Measurements from ENCODE around the gene EPS8. TPM values are rescaled to one million over a fixed set of nuclear protein-coding genes. Genes with fewer than 3 reads are reported as not detected.

Gene EPS8
- total RNA-seq, 6 experiments from 2014 or later = 46.1 to 50.7 (median 46.6) TPM

DNA sequence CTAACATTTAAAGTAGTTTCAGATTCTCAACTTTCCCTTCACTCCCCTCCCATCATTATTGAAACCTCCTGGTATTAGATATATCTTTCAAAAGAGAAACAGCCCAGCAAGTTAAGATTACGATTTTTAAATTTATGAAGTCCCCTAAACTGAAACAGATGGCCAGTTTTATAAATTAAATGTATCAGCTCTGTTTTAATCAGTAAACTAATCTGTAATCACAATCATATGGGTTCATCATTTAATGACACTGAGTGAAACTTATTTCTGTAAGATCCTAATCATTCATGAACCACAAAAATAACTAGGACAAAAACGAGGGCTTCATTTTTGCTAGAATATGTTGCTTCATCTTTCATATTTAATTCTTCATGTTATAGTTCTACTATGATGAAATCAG is 137.8 kb downstream of the EPS8 start:
- Mint-ChIP-seq H3K4me3 (peak overlapping the region; percentile 44), H3K9me3 (no peaks in the 10 kb centered on the region), H3K36me3 (ENCODE audit: low read depth) (peaks cover 50% of the 10 kb centered on the region), H3K4me1 (ENCODE audit: low read depth) (peaks cover 55% of the 10 kb centered on the region), H3K27ac (peak overlapping the region; percentile 34), H3K27me3 (ENCODE audit: insufficient read depth) (no peaks in the 10 kb centered on the region)
- TF ChIP-seq, protein P1, sequence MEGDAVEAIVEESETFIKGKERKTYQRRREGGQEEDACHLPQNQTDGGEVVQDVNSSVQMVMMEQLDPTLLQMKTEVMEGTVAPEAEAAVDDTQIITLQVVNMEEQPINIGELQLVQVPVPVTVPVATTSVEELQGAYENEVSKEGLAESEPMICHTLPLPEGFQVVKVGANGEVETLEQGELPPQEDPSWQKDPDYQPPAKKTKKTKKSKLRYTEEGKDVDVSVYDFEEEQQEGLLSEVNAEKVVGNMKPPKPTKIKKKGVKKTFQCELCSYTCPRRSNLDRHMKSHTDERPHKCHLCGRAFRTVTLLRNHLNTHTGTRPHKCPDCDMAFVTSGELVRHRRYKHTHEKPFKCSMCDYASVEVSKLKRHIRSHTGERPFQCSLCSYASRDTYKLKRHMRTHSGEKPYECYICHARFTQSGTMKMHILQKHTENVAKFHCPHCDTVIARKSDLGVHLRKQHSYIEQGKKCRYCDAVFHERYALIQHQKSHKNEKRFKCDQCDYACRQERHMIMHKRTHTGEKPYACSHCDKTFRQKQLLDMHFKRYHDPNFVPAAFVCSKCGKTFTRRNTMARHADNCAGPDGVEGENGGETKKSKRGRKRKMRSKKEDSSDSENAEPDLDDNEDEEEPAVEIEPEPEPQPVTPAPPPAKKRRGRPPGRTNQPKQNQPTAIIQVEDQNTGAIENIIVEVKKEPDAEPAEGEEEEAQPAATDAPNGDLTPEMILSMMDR (IDR thresholded peaks at IDR 0.05) = no peak
- DNase-seq = no peak

DNA sequence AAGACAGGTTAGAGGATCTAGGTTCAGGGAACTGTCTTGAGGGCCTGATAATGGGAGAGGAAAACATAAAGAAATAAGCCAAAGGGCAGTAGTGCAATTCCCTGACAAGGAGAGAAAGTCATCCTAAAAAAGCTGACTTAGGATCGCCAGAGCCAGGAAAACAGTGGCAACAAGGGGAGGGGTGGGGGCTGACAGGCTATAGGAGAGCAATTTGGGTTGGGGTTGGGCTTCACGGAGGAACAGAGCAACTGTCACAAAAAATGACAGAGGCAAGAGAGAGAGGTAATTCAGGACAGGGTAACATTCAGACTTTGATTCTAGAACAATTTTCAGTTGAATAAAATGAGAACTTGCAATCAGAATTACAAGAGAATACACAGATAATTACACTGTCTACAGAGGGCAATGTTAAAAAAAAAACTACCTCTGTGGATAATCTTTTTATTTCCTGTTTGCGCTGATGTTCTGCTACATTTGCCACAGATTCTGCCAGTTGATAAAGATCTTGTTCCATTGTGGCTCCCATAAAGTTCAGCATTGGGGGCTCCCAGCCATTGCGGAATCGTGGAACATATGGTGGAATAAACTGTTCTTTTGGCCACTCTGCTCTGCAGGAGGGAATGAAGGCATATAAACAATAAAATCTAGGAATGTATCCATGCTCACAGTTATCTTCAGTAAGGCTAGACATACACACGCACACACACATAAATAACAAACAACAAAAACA is 138.6 kb downstream of the EPS8 start:
- TF ChIP-seq, protein P1 (IDR thresholded peaks at IDR 0.05) = no peak
- Mint-ChIP-seq H3K4me3 (peak overlapping the region; percentile 44), H3K36me3 (ENCODE audit: low read depth) (peaks cover 50% of the 10 kb centered on the region), H3K9me3 (no peaks in the 10 kb centered on the region), H3K27ac (peak overlapping the region; percentile 44), H3K27me3 (ENCODE audit: insufficient read depth) (no peaks in the 10 kb centered on the region), H3K4me1 (ENCODE audit: low read depth) (peaks cover 61% of the 10 kb centered on the region)
- no peak for DNase-seq

DNA sequence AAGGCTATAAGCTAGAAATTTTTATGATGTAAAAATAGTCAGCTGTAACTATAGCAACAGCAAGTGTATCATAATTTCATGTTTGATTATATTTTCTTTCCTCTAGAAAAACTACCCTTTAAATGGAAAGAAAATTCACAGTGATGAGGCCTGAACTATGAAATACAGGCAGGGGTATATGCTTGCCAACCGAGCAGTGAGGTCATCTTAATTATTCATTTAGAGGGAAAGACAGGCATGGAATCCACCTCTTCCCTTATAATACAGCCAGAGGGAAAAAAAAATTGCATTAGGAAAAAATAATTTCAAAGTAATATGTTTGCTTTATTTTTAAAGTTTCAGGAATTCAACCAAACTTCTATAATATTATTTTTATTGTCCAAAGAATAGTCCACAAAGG is 139.8 kb downstream of the EPS8 start:
- H3K9me3 Mint-ChIP-seq = no peaks in the 10 kb centered on the region
- peaks cover 73% of the 10 kb centered on the region for H3K4me1 Mint-ChIP-seq (ENCODE audit: low read depth)
- H3K27ac Mint-ChIP-seq = peak overlapping the region; percentile 39; the same call in 1 of the 2 replicates
- H3K36me3 Mint-ChIP-seq (ENCODE audit: low read depth) = peaks cover 48% of the 10 kb centered on the region
- TF ChIP-seq, protein P1 (IDR thresholded peaks at IDR 0.05) = no peak
- no peak for DNase-seq
- no peak overlapping the region for H3K4me3 Mint-ChIP-seq
- H3K27me3 Mint-ChIP-seq (ENCODE audit: insufficient read depth) = no peaks in the 10 kb centered on the region

DNA sequence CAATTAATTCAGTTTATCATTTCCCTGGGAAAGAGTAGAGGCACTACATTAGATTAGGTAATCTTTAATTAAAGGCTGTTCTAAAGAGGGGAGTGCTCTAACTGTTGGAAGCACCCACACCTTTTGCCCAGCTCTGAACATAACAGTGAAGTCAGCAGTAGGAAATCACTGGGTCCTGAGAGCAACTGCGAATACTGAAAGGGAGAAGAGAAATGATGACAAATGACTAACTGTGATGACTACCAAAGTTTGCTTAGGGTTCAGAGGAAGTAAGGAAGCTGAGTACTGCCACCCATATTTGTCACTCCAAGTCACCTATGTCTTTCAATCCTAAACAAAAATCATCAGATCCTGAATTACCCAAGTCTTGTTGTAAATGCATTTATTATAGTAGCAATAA is 140.6 kb downstream of the EPS8 start:
- Mint-ChIP-seq H3K4me3 (no peak overlapping the region), H3K27me3 (ENCODE audit: insufficient read depth) (no peaks in the 10 kb centered on the region), H3K36me3 (ENCODE audit: low read depth) (peaks cover 48% of the 10 kb centered on the region), H3K9me3 (no peaks in the 10 kb centered on the region), H3K4me1 (ENCODE audit: low read depth) (peaks cover 71% of the 10 kb centered on the region), H3K27ac (peak overlapping the region; percentile 65)
- TF ChIP-seq, protein P1 (IDR thresholded peaks at IDR 0.05) = no peak
- DNase-seq = peak; percentile 48

DNA sequence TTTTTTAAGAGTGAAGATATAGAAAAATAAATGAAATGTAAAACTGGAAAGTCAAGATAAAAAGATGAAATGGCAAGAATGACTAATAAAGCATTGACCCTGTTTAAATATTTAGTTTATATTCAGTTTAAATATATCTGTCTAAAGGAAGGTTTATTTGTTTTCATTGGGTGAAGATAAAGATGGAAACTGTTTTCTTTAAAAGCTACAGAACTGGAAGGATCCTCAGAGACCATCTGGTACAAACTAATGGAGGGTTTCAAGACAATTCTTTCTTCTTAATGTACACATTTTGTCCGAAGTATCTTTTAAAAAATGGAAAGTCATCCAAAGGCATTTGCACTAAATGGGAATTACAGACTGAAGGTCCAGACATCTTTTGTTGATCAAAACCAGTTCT is 142.6 kb downstream of the EPS8 start:
- H3K27ac Mint-ChIP-seq = no peak overlapping the region; the same call in 1 of the 2 replicates
- no peak overlapping the region for H3K4me3 Mint-ChIP-seq
- peaks cover 41% of the 10 kb centered on the region for H3K36me3 Mint-ChIP-seq (ENCODE audit: low read depth)
- H3K9me3 Mint-ChIP-seq = no peaks in the 10 kb centered on the region
- TF ChIP-seq, protein P1 (IDR thresholded peaks at IDR 0.05) = no peak
- DNase-seq = no peak
- H3K4me1 Mint-ChIP-seq (ENCODE audit: low read depth) = peaks cover 71% of the 10 kb centered on the region
- H3K27me3 Mint-ChIP-seq (ENCODE audit: insufficient read depth) = no peaks in the 10 kb centered on the region
